Inferior parietal cortex (tissue), 1 donor: ENCODE data around the gene GNB1L.

Experiments used
- DNase-seq: peaks from one replicate; pipeline ENCODE4 v3.0.0-alpha.2; 2016; ENCODE audit errors: extremely low spot score

The GNB1L gene

GRCh38 chr22:19775496-19776325 lies 79.0 kb downstream of the GNB1L start:
- DNase-seq: no peak

- no peak for DNase-seq
Measured at GRCh38 chr22:19774628-19775027, 80.0 kb downstream of the GNB1L start.

- no peak for DNase-seq
Measured at GRCh38 chr22:19773470-19774040, 81.1 kb downstream of the GNB1L start.

- no peak for DNase-seq
Measured at GRCh38 chr22:19772673-19773469, 81.8 kb downstream of the GNB1L start.

- DNase-seq: no peak
Measured at GRCh38 chr22:19772422-19772672, 82.3 kb downstream of the GNB1L start.

GRCh38 chr22:19770349-19771220 lies 84.1 kb downstream of the GNB1L start:
- no peak for DNase-seq

- DNase-seq: no peak
Measured at GRCh38 chr22:19769393-19769715, 85.3 kb downstream of the GNB1L start.

- DNase-seq: no peak
Measured at GRCh38 chr22:19767427-19768341, 87.0 kb downstream of the GNB1L start.

GRCh38 chr22:19766511-19767426 lies 87.9 kb downstream of the GNB1L start:
- no peak for DNase-seq

- DNase-seq: no peak
Measured at GRCh38 chr22:19766240-19766510, 88.5 kb downstream of the GNB1L start.

GRCh38 chr22:19765477-19766239 lies 89.0 kb downstream of the GNB1L start:
- no peak for DNase-seq

- no peak for DNase-seq
Measured at GRCh38 chr22:19764636-19765476, 89.8 kb downstream of the GNB1L start.

GRCh38 chr22:19764299-19764593 lies 90.4 kb downstream of the GNB1L start:
- no peak for DNase-seq

GRCh38 chr22:19763458-19764298 lies 91.0 kb downstream of the GNB1L start:
- no peak for DNase-seq

GRCh38 chr22:19762568-19763457 lies 91.9 kb downstream of the GNB1L start:
- DNase-seq: no peak

- no peak for DNase-seq
Measured at GRCh38 chr22:19761725-19762567, 92.7 kb downstream of the GNB1L start.
